GM18508 (cell line): Measurements from ENCODE around the gene FAM149B1.
A peak's percentile ranks its signal among the peaks of the same experiment; 100 is the strongest.
"Not testable (repeated sequence)": the region's sequence is repeated elsewhere in the genome, so short reads cannot be mapped to it uniquely, and the experiment has no call there.

Source experiments
- ATAC-seq: cut with Tn5 transposase; IDR thresholded peaks from one replicate; pipeline ENCODE4 v1.9.1; 2021; ENCODE audit warnings: moderate number of reproducible peaks; ENCODE audit not compliant: insufficient read depth, unreplicated experiment

The FAM149B1 gene

GRCh38 chr10:73167783-73168464 is at the start of gene FAM149B1, which contains the start of gene ECD:
FAM149B1 (plus strand) TSS chr10:73168119; CDS start chr10:73168340, 221 bp downstream.
ECD (minus strand) TSS chr10:73168008; CDS start chr10:73163937, 4,071 bp downstream.
- ATAC-seq = peak; percentile 61

DNA sequence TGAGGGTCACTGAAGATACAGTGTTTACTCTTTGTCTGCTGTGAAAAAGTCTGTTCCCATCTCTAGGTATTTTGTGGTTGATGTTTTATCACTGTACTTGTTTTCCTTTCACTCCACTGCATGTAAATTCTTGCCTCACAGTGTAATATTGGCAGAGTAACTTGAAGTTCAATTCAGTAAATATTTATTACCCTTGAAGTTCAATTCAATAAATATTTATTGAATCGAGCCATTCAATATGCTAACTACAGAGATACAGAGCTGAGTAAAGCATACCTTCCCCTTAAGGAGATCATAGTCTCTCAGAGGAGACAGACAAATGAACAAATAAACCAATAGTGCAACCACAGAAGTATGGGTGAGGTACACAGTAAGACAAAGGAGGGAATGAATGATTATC is 48.5 kb upstream of the FAM149B1 start:
- no peak for ATAC-seq

GRCh38 chr10:73119952-73120351 is 48.0 kb upstream of the FAM149B1 start:
- ATAC-seq = no peak

GRCh38 chr10:73126343-73126742 is 41.6 kb upstream of the FAM149B1 start:
- no peak for ATAC-seq

DNA sequence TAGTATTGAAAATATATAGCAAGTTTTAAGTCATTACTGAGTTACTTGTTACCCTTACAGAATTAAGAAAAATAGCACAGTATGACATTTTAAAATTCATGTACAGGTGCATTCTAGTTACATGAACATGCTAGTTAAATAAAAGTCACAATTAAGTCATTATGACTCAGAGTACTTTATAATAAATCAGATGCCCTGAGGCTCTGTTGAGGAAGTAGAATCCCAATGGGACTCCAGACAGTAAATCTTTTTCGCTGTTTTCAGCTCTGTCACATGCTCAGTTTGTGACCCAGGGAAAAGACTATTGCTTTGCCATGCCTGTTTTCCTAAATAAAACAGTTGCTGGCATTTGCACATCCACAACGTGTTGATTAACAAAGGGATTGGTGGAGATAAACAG is 36.6 kb upstream of the FAM149B1 start:
- no peak for ATAC-seq

GRCh38 chr10:73131913-73132686 is 35.8 kb upstream of the FAM149B1 start:
- no peak for ATAC-seq

DNA sequence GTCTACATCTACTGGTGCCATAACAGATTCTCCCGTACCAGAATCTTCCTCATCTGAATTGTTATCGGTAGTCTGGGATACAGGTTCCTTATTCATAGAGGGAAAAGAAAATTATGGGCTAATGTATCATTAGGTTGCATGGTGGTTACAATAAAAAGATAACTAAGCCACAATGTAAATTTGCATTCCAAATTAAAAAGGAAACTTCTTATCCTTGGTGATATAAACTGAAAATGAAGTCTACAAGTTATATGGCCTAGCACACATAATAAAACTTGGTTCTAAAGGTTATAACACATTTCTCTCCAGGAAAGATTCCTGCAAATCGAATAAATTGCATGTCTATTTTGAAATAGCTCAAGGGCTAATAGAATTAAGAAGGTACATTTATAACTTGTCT is 33.2 kb upstream of the FAM149B1 start:
- no peak for ATAC-seq

GRCh38 chr10:73136627-73137026 is 31.3 kb upstream of the FAM149B1 start:
- no peak for ATAC-seq

DNA sequence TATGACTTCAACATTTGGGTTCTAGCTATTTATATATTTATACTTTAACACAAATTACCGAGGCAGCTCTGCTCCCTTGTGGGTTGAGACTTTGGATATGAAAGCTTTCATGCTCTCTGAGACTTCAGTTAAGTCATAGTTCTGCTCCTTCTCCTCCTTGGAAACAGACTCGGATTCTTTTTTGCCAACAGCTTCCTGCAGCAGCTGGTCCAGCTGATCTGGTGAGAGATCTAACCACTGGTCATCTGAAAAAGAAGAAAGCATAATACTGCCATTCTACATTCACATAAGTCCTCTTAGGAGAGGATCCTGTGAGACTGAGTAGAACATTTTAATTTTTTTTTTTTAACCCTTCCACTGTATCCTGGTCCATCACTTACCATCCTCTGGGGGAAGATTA is 28.7 kb upstream of the FAM149B1 start:
- no peak for ATAC-seq

DNA sequence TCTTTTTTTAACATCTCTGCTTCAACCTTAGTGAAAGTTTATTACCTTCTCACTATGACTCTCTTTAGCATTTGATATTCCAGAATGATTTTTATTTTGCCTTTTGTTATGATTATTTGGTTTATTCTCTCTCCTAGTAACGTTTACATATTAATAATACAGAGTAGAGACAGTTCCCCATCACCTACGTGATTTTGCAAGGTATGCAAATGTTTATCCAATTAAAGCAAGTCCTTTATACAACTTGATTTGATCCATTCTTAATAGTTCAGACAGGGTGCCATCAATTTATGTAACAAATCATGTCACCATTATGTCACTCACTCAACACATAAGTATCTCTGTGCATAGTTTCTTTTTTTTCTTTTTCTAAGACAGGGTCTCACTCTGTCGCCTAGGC is 26.3 kb upstream of the FAM149B1 start:
- ATAC-seq = no peak

- ATAC-seq = not testable (repeated sequence)
Measured at GRCh38 chr10:73150633-73151413, 17.1 kb upstream of the FAM149B1 start.

GRCh38 chr10:73152009-73152408 is 15.9 kb upstream of the FAM149B1 start:
- no peak for ATAC-seq

- no peak for ATAC-seq
Measured at GRCh38 chr10:73156054-73156453, 11.9 kb upstream of the FAM149B1 start.

- no peak for ATAC-seq
Measured at GRCh38 chr10:73159038-73159648, 8.8 kb upstream of the FAM149B1 start.

- no peak for ATAC-seq
Measured at GRCh38 chr10:73161079-73161478, 6.8 kb upstream of the FAM149B1 start.

DNA sequence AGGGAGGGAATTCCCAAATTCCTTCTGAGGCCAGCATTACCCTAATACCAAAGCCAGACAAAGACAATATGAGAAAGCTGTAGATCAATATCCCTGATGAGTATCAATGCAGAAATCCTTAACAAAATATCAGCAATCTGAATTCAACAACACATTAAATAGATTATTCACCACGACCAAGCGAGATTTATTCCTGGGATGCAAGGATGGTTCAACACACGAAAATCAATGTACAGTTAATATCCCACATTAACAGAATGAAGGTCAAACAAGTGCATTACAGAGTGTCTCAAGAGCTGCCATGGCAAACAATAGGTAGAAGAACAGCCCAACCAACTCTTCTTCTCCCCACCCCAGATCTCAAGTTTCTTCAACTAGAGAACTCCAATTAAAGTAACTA is 6.3 kb upstream of the FAM149B1 start:
- no peak for ATAC-seq

- no peak for ATAC-seq
Measured at GRCh38 chr10:73163096-73163495, 4.8 kb upstream of the FAM149B1 start.

- ATAC-seq = no peak
Measured at GRCh38 chr10:73166972-73167371, 947 bp upstream of the FAM149B1 start.

DNA sequence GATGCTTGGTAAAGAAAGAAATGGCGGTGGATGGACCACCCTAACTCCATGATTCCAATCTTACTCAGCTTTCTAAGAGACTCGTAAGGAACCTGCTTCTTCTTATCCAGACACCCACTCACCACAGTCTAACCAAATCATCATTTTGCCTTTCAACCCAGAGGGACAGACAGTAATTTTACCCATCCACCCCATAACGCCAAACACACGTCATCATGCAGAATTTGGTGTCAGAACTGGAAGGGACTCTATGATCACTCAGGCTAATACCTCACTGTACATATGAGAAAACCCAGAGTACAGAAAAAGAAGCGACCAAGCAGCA is 499 bp upstream of the FAM149B1 start:
- ATAC-seq = no peak

- ATAC-seq = no peak
Measured at GRCh38 chr10:73168465-73168803, 515 bp downstream of the FAM149B1 start.

DNA sequence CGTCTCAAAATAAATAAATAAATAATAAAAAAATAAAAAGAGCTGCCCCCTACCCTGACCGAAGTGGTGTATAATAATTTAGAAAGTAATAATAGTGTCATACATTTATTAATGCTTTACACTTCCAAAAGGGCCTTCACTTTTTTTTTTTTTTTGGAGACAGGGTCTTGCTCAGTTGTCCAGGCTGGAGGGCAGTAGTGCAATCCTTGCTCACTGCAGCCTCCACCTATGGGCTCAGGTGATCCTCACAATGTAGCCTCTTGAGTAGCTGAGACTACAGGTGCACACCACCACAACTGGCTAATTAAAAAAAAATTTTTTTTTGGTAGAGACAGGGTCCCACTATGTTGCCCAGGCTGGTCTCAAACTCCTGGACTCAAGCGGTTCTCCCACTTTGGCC is 1.4 kb downstream of the FAM149B1 start:
- no peak for ATAC-seq
